Caco-2 (cell line): ENCODE measurements around the gene CLDN11. TPM values are rescaled to one million over a fixed set of nuclear protein-coding genes. Genes with fewer than 3 reads are reported as not detected.
A peak's percentile ranks its signal among the peaks of the same experiment; 100 is the strongest.

ENCODE experiments used
- BruUV-seq: library from RNA; stranded (reverse); fragments of 400-500 nt; replicated peaks from 2 replicates; lab custom pipeline; 2021; lab: Mats Ljungman, UMichigan
- CTCF ChIA-PET: fragments of 300-600 bp; sonication (Branson Sonifier 250); formaldehyde crosslinking; loops from one replicate; lab custom pipeline; 2022; ENCODE audit warnings: antibody characterized with exemption; lab: Charles Lee
- POLR2A ChIA-PET: fragments of 300-600 bp; sonication (Branson Sonifier 250); formaldehyde crosslinking; loops from one replicate; lab custom pipeline; 2022; ENCODE audit warnings: antibody characterized with exemption; lab: Charles Lee
- DNase-seq, 2 experiments: peaks; one replicate each; pipeline versions ENCODE4 v3.0.0 to v3.0.0-alpha.2; 2020 to 2022
- H3K27me3 ChIP-seq: replicated peaks from 2 replicates; pipeline ENCODE4 v1.6.0; 2011; ENCODE audit warnings: low read length; ENCODE audit not compliant: control insufficient read depth, insufficient read depth
- H3K36me3 ChIP-seq: 2 replicates; pipeline ENCODE4 v1.5.1; 2011; ENCODE audit warnings: low read length; ENCODE audit not compliant: control insufficient read depth, insufficient read depth
- H3K4me1 ChIP-seq: fragments of 250-450 bp; sonication (Bioruptor Pico); 2 replicates; pipeline ENCODE4 v1.5.1; 2020; ENCODE audit warnings: mild to moderate bottlenecking
- H3K4me3 ChIP-seq: 2 replicates; pipeline ENCODE4 v1.5.1; 2011; ENCODE audit warnings: low read depth, mild to moderate bottlenecking, control low read depth, low read length
- H3K9me3 ChIP-seq: fragments of 250-450 bp; sonication (Bioruptor Pico); 2 replicates; pipeline ENCODE4 v1.5.1; 2020; ENCODE audit warnings: mild to moderate bottlenecking, moderate library complexity
- H3K27ac Mint-ChIP-seq: one replicate; pipeline ENCODE4 v1.8.0; 2022; ENCODE audit warnings: mixed read lengths; ENCODE audit not compliant: unreplicated experiment
- H3K27me3 Mint-ChIP-seq: one replicate; pipeline ENCODE4 v1.8.0; 2022; ENCODE audit warnings: mixed read lengths; ENCODE audit not compliant: insufficient read depth, unreplicated experiment
- H3K36me3 Mint-ChIP-seq: one replicate; pipeline ENCODE4 v1.8.0; 2022; ENCODE audit warnings: mild to moderate bottlenecking, mixed read lengths; ENCODE audit not compliant: insufficient read depth, unreplicated experiment
- H3K4me1 Mint-ChIP-seq: one replicate; pipeline ENCODE4 v1.8.0; 2022; ENCODE audit warnings: low read depth, mixed read lengths; ENCODE audit not compliant: unreplicated experiment
- H3K4me3 Mint-ChIP-seq: one replicate; pipeline ENCODE4 v1.8.0; 2022; ENCODE audit warnings: mild to moderate bottlenecking, moderate library complexity, mixed read lengths; ENCODE audit not compliant: unreplicated experiment
- H3K9me3 Mint-ChIP-seq: one replicate; pipeline ENCODE4 v1.8.0; 2022; ENCODE audit warnings: mixed read lengths; ENCODE audit not compliant: unreplicated experiment
- intact Hi-C: fragments of 100-400 bp; cut with micrococcal nuclease; formaldehyde crosslinking; loops from one replicate; pipeline ENCODE4 v1.10.0; 2022; ENCODE audit not compliant: unreplicated experiment
- total RNA-seq: library from RNA; stranded (reverse); gene quantifications from 2 replicates; pipeline ENCODE4 v1.2.3, GENCODE V29; 2022
- TF ChIP-seq, protein P1 (sequence below), 2 experiments: fragments of 200-600 bp in 1 of 2; IDR thresholded peaks; 1 replicate in 1 of 2; 2 replicates in 1 of 2; pipeline versions ENCODE4 v1.5.1 to v1.8.0; 2011 to 2022; ENCODE audit warnings: antibody characterized with exemption in 1 of 2, control low read depth in 1 of 2, inconsistent platforms in 1 of 2, low read depth in 1 of 2, low read length in 1 of 2, mild to moderate bottlenecking in 1 of 2, moderate library complexity in 1 of 2; ENCODE audit not compliant: insufficient read depth in 1 of 2, severe bottlenecking in 1 of 2, unreplicated experiment in 1 of 2

Gene CLDN11
- total RNA-seq, 1 experiment from 2014 or later = 0.41 TPM

DNA sequence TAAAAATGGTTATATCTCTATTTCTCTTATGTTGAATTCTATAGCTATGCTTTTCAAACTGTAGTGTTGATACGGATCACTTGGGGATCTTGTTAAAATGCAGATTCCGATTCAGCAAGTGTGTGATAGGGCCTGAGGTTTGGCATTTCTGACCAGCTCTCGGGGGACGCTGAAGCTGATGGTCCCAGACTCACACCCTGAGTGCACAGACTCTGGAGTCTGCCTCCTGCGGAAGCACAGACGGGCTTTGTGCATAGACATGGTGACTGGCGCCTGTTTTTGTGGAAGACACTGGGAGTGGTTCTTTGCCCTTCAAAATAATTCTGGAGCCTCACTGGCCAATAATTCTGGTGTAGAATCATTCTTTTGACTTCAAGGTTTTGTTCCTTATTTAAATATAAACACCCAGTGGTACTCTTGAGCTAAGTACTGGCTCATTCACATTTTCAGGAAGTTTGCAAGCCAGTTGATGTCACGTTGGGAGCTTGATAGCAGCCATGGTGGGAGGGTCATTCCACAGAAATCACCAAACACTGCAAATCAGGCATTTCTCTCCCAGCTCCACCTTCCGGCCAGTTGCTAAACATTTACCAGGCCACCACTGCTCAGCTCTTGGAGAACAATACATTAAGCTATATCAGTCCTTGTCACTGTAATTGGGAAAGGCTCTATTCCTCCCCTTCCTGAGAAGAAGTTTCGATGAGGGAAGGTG is 19.2 kb downstream of the CLDN11 start:
- CTCF ChIA-PET = interaction anchor here (1.2 kb wide), 1 partner anchor 24 kb away, joined by 5 read pairs; no protein-coding TSS in a partner anchor
- Histone ChIP-seq H3K27me3 (no peaks in the 10 kb centered on the region), H3K4me1 (no peaks in the 10 kb centered on the region), H3K36me3 (no peaks in the 10 kb centered on the region), H3K4me3 (no peak overlapping the region), H3K9me3 (no peaks in the 10 kb centered on the region)
- H3K9me3 Mint-ChIP-seq = no peaks in the 10 kb centered on the region
- H3K27me3 Mint-ChIP-seq = peaks cover 4% of the 10 kb centered on the region
- H3K36me3 Mint-ChIP-seq = no peaks in the 10 kb centered on the region
- H3K4me3 Mint-ChIP-seq = no peak overlapping the region
- H3K27ac Mint-ChIP-seq = no peak overlapping the region
- TF ChIP-seq, protein P1, sequence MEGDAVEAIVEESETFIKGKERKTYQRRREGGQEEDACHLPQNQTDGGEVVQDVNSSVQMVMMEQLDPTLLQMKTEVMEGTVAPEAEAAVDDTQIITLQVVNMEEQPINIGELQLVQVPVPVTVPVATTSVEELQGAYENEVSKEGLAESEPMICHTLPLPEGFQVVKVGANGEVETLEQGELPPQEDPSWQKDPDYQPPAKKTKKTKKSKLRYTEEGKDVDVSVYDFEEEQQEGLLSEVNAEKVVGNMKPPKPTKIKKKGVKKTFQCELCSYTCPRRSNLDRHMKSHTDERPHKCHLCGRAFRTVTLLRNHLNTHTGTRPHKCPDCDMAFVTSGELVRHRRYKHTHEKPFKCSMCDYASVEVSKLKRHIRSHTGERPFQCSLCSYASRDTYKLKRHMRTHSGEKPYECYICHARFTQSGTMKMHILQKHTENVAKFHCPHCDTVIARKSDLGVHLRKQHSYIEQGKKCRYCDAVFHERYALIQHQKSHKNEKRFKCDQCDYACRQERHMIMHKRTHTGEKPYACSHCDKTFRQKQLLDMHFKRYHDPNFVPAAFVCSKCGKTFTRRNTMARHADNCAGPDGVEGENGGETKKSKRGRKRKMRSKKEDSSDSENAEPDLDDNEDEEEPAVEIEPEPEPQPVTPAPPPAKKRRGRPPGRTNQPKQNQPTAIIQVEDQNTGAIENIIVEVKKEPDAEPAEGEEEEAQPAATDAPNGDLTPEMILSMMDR (IDR thresholded peaks at IDR 0.05; ENCODE audit: insufficient read depth in 1 of 2, low read depth in 1 of 2, low read length in 1 of 2, severe bottlenecking in 1 of 2, unreplicated experiment in 1 of 2) = peak in 1 of 2 experiments; percentile 13
- no TSS peak for BruUV-seq
- no peak for DNase-seq
- H3K4me1 Mint-ChIP-seq = no peaks in the 10 kb centered on the region
- POLR2A ChIA-PET = no interaction called here
- intact Hi-C loops = no loop called here

DNA sequence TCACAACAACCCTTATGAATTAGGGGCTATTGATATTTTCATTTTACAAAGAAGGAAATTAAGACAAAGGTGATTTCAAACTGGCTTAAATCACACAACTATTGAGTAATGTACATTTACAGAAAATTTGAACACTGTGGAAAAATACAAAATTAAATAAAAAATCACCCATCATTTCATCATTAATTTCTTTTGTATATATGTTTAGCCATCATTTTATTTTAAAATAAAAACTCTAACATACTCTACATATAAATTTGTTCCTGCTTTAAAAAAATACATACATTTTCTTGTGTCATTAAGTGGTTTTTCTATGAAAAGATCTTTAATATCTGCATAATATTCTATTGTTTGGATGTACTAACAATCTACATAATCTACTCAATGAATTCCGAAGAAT is 20.2 kb downstream of the CLDN11 start:
- H3K4me1 Mint-ChIP-seq = no peaks in the 10 kb centered on the region
- TF ChIP-seq, protein P1 (IDR thresholded peaks at IDR 0.05; ENCODE audit: insufficient read depth in 1 of 2, low read depth in 1 of 2, low read length in 1 of 2, severe bottlenecking in 1 of 2, unreplicated experiment in 1 of 2) = no peak
- ChIA-PET CTCF (no interaction called here), POLR2A (no interaction called here)
- H3K27ac Mint-ChIP-seq = no peak overlapping the region
- DNase-seq = no peak
- H3K9me3 ChIP-seq = no peaks in the 10 kb centered on the region
- H3K4me1 ChIP-seq = no peaks in the 10 kb centered on the region
- no peaks in the 10 kb centered on the region for H3K36me3 Mint-ChIP-seq
- H3K36me3 ChIP-seq = no peaks in the 10 kb centered on the region
- no TSS peak for BruUV-seq
- H3K4me3 Mint-ChIP-seq = no peak overlapping the region
- peaks cover 4% of the 10 kb centered on the region for H3K27me3 Mint-ChIP-seq
- no peaks in the 10 kb centered on the region for H3K9me3 Mint-ChIP-seq
- no peaks in the 10 kb centered on the region for H3K27me3 ChIP-seq
- H3K4me3 ChIP-seq = no peak overlapping the region
- intact Hi-C loops = no loop called here

DNA sequence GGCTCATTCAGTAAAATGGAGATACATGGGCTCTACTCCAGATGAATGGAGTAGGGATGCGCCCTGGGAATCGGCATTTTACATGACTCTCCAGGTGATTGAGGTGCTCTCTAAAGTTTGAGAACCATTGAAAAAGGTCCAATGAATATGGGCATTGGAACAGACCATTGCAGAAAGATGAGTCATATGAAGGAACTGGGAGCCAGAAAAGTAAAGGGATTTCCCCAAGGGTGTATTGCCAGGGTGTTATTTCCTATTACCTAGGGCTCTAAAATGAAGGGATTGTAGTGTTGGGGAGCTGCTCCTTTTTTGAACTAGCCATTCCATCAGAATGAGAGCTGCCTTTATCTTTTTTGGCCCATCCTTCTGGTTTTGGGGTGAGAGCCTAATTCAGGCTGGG is 21.7 kb downstream of the CLDN11 start:
- no peaks in the 10 kb centered on the region for H3K36me3 Mint-ChIP-seq
- BruUV-seq = no TSS peak
- no peaks in the 10 kb centered on the region for H3K9me3 Mint-ChIP-seq
- peaks cover 4% of the 10 kb centered on the region for H3K27me3 Mint-ChIP-seq
- ChIA-PET POLR2A (no interaction called here), CTCF (no interaction called here)
- Histone ChIP-seq H3K4me3 (no peak overlapping the region), H3K9me3 (no peaks in the 10 kb centered on the region), H3K4me1 (no peaks in the 10 kb centered on the region), H3K36me3 (no peaks in the 10 kb centered on the region), H3K27me3 (no peaks in the 10 kb centered on the region)
- intact Hi-C loops = no loop called here
- H3K27ac Mint-ChIP-seq = no peak overlapping the region
- DNase-seq = no peak
- no peaks in the 10 kb centered on the region for H3K4me1 Mint-ChIP-seq
- no peak overlapping the region for H3K4me3 Mint-ChIP-seq
- TF ChIP-seq, protein P1 (IDR thresholded peaks at IDR 0.05; ENCODE audit: insufficient read depth in 1 of 2, low read depth in 1 of 2, low read length in 1 of 2, severe bottlenecking in 1 of 2, unreplicated experiment in 1 of 2) = no peak
